Measurements from ENCODE around the gene CCDC70. TPM values are rescaled to one million over a fixed set of nuclear protein-coding genes. Genes with fewer than 3 reads are reported as not detected.
A peak's percentile ranks its signal among the peaks of the same experiment; 100 is the strongest.

CCDC70 gene
- not detected for total RNA-seq

DNA sequence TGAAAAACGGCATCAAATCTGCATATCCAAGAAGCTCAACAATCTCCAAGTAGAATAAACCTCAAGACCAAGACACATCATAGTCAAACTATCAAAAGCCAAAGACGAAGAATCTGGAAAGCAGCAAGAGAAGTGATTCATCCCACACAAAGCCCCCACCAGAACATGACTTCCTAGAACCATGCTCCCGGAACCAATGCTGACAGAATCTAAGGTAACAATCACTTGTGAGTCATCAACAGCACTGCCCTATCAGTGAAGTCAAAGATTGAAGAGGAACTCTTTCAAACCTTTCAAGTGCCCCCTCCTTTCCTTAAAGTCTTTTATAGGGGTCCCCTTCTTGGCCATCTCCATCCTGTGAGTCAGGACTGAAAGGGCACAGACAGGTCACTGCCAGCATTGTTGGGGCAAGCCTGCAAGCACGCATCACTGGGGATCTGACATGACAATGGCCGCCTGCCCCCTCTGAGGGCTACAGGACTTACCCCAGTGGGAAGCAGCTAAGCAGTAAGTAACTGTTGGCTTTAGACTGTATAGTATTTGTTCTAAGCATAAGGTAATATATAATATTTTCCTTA lies at the start of gene CCDC70:
TSS of gene CCDC70 (plus strand) at position 247 of the 578 bp plus-strand sequence. CDS start 3,443 bp downstream, outside the sequence.
- Histone ChIP-seq H3K4me1 (no peaks in the 10 kb centered on the region), H3K4me3 (no peak within 1 kb of the TSS), H3K9me3 (no peaks in the 10 kb centered on the region), H3K36me3 (no peaks in the 10 kb centered on the region), H3K27me3 (no peaks in the 10 kb centered on the region), H3K27ac (replicated peaks in 1 of 4) (no peak within 1 kb of the TSS)
- peak; percentile 75 for DNase-seq (ENCODE audit: extremely low spot score)
- TF ChIP-seq, protein P1, sequence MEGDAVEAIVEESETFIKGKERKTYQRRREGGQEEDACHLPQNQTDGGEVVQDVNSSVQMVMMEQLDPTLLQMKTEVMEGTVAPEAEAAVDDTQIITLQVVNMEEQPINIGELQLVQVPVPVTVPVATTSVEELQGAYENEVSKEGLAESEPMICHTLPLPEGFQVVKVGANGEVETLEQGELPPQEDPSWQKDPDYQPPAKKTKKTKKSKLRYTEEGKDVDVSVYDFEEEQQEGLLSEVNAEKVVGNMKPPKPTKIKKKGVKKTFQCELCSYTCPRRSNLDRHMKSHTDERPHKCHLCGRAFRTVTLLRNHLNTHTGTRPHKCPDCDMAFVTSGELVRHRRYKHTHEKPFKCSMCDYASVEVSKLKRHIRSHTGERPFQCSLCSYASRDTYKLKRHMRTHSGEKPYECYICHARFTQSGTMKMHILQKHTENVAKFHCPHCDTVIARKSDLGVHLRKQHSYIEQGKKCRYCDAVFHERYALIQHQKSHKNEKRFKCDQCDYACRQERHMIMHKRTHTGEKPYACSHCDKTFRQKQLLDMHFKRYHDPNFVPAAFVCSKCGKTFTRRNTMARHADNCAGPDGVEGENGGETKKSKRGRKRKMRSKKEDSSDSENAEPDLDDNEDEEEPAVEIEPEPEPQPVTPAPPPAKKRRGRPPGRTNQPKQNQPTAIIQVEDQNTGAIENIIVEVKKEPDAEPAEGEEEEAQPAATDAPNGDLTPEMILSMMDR (IDR thresholded peaks at IDR 0.05) = no peak
- TF ChIP-seq EP300 (IDR thresholded peaks at IDR 0.05) = no peak
- TF ChIP-seq POLR2A (IDR thresholded peaks at IDR 0.05; ENCODE audit: low read depth) = no peak
- no peak for TF ChIP-seq POLR2AphosphoS5 (IDR thresholded peaks at IDR 0.05)
- WGBS = 82% methylated on average over 3 of the region's 5 CpGs
- intact Hi-C loops (cut with DNase I) = no loop called here

DNA sequence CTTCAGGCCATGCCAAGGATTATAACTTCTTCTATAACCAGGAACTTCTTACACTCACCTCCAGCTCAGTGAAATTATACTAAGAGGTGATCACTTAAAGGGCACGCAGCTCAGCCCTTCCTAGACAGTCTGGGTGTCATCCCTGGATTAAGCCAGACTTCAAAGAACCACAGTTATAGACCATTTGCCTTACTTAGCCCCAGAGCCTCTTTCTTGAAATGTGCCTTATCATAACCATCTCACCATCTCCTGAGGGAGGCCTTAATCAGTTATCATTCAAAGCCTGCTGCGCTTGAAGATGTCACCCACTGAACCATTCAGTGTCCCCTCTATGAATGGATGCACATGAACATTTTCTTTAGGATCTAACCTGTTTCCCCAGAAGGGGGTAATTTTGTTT lies 47.7 kb upstream of the CCDC70 start:
- peaks cover 14 to 16% (median 15%) of the 10 kb centered on the region in 4 donors for H3K4me1 ChIP-seq
- no peaks in the 10 kb centered on the region for H3K27me3 ChIP-seq
- intact Hi-C loops (cut with DNase I) = loop anchor here (5.0 to 10.0 kb wide), 2 partner anchors 191 to 313 kb away; partner anchors contain the start of gene NEK5
- TF ChIP-seq POLR2A (IDR thresholded peaks at IDR 0.05; ENCODE audit: low read depth) = no peak
- no peak for TF ChIP-seq EP300 (IDR thresholded peaks at IDR 0.05)
- TF ChIP-seq, protein P1 (IDR thresholded peaks at IDR 0.05) = no peak
- no peak for TF ChIP-seq POLR2AphosphoS5 (IDR thresholded peaks at IDR 0.05)
- WGBS = 98% methylated on average over 2 of the region's 2 CpGs
- H3K9me3 ChIP-seq = no peaks in the 10 kb centered on the region
- DNase-seq (ENCODE audit: extremely low spot score) = no peak
- H3K4me3 ChIP-seq = no peak overlapping the region
- no peaks in the 10 kb centered on the region for H3K36me3 ChIP-seq
- H3K27ac ChIP-seq (replicated peaks in 1 of 4) = no peak overlapping the region

DNA sequence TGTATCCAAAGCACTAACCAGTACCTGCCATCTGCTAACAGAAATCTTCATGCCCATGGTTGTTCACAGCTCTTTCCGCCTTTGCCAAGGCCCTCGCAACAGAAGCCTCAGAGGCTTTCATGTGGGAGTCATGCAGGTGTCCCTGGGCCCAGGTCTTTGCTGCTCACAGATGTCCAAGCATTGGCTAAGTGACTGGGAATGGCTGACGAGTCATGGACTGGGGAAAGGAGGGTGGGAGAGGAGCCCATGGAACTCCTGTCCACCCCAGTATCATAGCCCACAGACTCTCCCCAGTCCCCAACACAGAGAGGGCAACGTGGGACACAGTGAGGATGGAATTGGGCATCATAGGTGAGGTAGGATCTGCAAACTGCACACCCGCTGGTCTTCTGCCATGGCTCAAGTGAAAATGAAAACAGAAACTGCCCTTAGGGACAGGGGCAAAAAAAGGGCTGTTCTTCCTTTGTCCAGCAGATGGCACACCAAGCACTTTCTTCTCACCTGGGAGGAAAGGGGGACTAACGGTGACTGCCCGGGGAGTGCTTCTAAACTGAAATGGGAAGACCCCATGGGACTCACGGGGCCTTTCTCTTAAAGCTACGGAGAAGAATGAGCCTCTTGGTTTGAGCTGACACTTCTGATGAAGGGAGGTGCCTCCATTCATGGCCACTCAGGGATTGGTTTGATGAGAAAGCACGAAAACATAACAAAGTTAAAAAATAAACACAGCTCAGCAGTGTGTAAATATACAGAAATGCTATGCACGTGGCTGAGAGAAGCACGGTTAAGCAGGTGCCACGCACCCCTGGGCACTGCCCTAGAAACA lies 46.7 kb upstream of the CCDC70 start:
- intact Hi-C loops (cut with DNase I) = loop anchor here (5.0 to 10.0 kb wide), 2 partner anchors 190 to 312 kb away; partner anchors contain the start of gene NEK5
- 29% methylated on average over 11 of the region's 13 CpGs for WGBS
- no peak for DNase-seq (ENCODE audit: extremely low spot score)
- no peaks in the 10 kb centered on the region for H3K27me3 ChIP-seq
- peaks cover 19 to 23% (median 20%) of the 10 kb centered on the region in 4 donors for H3K4me1 ChIP-seq
- TF ChIP-seq POLR2AphosphoS5 (IDR thresholded peaks at IDR 0.05) (peak in 1 of 2 donors; percentile 33), EP300 (IDR thresholded peaks at IDR 0.05) (no peak), POLR2A (IDR thresholded peaks at IDR 0.05; ENCODE audit: low read depth) (no peak)
- TF ChIP-seq, protein P1 (IDR thresholded peaks at IDR 0.05) = peak; percentile 80 to 88 (median 81)
- H3K4me3 ChIP-seq = peak overlapping the region; percentile 23 to 44 (median 30)
- no peaks in the 10 kb centered on the region for H3K9me3 ChIP-seq
- no peak overlapping the region for H3K27ac ChIP-seq (replicated peaks in 1 of 4)
- H3K36me3 ChIP-seq = no peaks in the 10 kb centered on the region

DNA sequence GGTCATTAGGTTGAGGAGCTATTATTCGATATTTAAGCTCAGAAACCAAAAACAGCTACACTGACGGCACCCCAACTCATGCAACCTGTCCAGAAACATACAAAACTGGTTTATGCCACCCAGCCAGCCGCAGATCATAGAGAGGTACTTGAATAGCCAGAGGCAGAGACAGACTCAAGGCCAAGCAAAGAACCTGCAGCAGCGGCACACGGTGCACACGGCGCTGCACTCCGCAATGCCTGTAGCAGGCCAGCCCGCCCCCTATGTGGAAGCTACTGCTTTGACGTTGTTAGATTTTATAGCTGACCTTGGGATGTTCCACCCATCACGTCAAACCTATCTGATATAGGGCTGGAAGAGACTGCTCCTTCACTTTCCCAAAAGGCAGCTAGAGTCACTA lies 45.9 kb upstream of the CCDC70 start:
- Histone ChIP-seq H3K9me3 (no peaks in the 10 kb centered on the region), H3K36me3 (no peaks in the 10 kb centered on the region), H3K27me3 (no peaks in the 10 kb centered on the region), H3K4me3 (no peak overlapping the region), H3K4me1 (peaks cover 19 to 23% (median 20%) of the 10 kb centered on the region in 4 donors), H3K27ac (replicated peaks in 1 of 4) (no peak overlapping the region)
- intact Hi-C loops (cut with DNase I) = loop anchor here (10.0 kb wide), 1 partner anchor 189 kb away; no protein-coding TSS in a partner anchor
- WGBS = 83% methylated on average over 6 of the region's 11 CpGs
- TF ChIP-seq, protein P1 (IDR thresholded peaks at IDR 0.05) = no peak
- TF ChIP-seq EP300 (IDR thresholded peaks at IDR 0.05) (no peak), POLR2AphosphoS5 (IDR thresholded peaks at IDR 0.05) (no peak), POLR2A (IDR thresholded peaks at IDR 0.05; ENCODE audit: low read depth) (no peak)
- DNase-seq (ENCODE audit: extremely low spot score) = no peak
